Measurements from ENCODE around the gene TAF6L.

TAF6L gene, protein sequence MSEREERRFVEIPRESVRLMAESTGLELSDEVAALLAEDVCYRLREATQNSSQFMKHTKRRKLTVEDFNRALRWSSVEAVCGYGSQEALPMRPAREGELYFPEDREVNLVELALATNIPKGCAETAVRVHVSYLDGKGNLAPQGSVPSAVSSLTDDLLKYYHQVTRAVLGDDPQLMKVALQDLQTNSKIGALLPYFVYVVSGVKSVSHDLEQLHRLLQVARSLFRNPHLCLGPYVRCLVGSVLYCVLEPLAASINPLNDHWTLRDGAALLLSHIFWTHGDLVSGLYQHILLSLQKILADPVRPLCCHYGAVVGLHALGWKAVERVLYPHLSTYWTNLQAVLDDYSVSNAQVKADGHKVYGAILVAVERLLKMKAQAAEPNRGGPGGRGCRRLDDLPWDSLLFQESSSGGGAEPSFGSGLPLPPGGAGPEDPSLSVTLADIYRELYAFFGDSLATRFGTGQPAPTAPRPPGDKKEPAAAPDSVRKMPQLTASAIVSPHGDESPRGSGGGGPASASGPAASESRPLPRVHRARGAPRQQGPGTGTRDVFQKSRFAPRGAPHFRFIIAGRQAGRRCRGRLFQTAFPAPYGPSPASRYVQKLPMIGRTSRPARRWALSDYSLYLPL

DNA sequence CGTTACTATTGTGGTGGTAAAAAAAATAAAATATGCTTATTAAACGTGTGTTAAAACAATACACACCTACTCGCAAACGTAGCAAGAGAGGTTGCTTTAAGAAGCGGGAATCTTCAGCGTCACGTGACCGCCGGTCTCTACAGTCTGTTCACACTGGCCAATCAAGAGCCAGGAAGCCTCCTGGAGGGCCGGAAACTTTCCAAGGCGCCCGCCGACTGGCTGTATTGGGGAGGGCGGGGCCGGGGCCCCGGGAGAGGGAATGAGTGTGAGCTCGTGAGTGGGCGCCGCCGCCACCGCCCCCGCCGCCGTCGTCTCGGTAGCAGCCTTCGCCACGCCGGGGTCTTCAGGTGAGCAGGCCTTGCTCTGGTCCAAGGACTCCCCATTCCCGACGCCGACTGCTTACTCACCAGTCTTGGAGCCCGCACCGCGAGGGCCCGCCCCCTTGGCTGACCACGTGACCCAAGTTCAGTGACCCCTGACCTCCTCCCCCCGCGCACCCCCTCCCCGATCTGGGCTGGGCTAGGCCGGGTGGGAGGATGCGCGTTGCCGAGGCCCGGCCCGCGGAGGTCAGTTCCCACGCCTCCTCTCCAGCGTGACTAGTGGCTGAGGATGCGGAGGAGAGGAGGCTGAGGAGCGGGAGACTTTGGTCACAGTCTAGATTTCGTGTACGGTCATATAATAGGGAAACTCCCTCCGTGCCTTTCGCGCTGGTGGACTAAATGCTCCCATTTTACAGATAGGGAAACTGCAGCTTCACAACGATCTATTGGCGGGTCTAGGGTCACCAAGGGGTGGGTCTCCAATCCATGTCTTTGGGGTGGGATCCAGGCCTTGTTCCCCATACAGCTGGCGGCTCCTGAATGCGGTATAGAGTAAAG, at the start of gene TAF6L:
TAF6L (plus strand) TSS at position 253 of the 878 bp plus-strand sequence. CDS start 4,388 bp downstream, outside the sequence.
- TF ChIP-seq GATA3 (IDR thresholded peaks at IDR 0.05; ENCODE audit: low read depth, low read length) (no peak), GATA2 (IDR thresholded peaks at IDR 0.05; ENCODE audit: low read depth, low read length) (no peak)

DNA sequence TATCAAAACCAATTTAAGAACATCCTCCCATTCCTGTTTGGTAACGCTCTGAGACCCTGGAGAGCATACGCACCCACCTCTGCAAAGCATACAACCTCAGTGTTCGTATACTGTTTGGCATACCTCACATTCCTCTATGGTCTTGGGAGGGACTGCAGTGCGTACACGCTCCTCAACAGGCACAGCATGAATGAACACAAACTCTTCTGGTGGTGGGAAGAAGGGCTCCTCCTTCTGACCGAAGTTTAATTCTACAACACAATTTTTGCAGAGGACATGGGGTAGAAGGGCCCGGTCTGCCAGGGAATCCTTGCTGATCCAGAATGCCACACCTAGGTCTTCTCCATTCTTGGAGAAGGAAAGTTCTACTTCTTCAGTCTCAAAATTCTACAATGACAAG, 49.2 kb upstream of the TAF6L start:
- TF ChIP-seq GATA2 (IDR thresholded peaks at IDR 0.05; ENCODE audit: low read depth, low read length) (no peak), GATA3 (IDR thresholded peaks at IDR 0.05; ENCODE audit: low read depth, low read length) (no peak)

DNA sequence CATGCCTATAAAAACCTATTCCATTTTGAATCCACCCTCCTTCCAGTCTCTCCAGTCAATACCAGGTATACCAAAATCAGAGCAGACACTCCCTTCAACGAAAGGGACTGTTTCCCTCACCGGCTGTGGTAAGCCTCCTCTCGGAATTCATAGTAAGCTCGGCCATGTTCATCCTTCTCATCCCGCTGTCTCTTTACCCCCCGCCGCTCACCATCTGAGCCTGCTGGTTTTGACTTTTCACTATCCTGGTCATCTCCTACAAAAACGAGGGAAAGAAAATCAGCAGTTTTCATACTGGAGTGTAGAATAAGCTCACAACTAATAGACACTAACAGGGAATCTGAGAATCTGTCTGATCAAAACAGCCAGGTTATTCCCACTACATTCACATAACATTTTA, 47.0 kb upstream of the TAF6L start:
- no peak for TF ChIP-seq GATA2 (IDR thresholded peaks at IDR 0.05; ENCODE audit: low read depth, low read length)
- no peak for TF ChIP-seq GATA3 (IDR thresholded peaks at IDR 0.05; ENCODE audit: low read depth, low read length)

DNA sequence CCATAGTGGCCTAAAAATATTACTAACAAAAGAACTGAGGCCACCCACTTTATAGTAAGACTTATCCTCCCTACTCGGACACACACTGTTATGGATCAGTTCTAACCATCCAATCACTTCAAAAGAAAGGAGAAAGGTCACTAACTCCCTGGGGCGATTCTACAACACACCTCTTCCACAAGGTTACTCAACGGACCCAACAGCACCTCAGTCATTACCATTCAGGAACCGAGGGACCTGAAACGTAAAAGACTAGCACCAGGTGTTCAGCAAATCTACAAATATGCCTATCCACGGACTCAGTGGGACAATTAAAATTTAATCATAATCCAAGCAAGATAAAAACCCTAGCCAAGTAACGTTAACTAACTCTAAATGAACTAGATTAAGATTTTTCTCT, 45.5 kb upstream of the TAF6L start:
- TF ChIP-seq GATA2 (IDR thresholded peaks at IDR 0.05; ENCODE audit: low read depth, low read length) (no peak), GATA3 (IDR thresholded peaks at IDR 0.05; ENCODE audit: low read depth, low read length) (no peak)

DNA sequence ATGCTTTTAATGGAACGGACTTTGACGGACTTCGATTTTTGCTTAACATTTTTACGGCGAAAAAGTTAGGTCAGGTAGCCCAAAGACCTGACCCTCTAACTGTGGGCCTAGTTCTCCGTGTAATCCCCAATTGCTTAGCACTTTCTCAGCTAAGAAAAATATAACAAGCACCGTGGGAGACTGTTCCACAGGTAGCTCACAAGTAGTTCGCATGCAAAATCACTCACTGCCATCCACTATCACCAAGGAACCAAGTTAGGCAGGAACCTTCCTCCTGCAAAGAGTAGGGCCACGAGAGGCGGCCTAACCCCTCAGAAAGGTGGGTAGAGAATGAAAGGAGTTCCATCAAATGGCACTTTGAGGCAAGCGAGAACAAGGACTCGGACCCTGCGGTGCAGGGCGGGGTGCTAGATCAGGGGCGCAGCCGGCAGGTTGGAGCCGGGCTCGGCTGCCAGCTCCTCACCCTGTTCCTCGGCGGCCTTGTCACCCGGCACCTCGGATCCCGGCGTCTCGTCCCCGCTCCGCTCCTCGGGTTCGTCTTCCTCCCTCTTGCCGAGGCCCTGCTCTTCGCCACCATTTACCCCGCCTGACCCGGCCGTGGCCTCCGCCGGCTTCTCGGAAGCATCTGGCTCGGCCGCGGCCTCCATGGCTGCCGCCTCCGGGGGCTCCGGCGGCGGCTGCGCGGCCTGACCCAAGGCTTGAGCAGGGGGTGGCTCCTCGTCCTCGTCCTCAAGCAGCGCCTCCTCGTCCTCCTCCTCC, 44.9 kb upstream of the TAF6L start:
- no peak for TF ChIP-seq GATA2 (IDR thresholded peaks at IDR 0.05; ENCODE audit: low read depth, low read length)
- no peak for TF ChIP-seq GATA3 (IDR thresholded peaks at IDR 0.05; ENCODE audit: low read depth, low read length)

DNA sequence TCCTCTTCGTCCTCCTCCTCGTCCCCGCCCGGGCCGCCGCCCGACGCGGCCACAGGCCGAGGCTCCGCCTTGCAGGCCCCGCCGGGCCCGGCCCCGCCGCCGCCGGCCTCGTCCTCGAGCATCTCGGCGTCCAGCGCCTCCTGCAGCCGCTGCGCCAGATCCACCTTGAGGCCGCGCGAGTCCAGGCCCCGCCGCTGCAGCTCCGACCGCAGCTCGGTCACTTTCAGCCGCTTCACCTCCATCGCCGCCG, 44.4 kb upstream of the TAF6L start:
- no peak for TF ChIP-seq GATA2 (IDR thresholded peaks at IDR 0.05; ENCODE audit: low read depth, low read length)

DNA sequence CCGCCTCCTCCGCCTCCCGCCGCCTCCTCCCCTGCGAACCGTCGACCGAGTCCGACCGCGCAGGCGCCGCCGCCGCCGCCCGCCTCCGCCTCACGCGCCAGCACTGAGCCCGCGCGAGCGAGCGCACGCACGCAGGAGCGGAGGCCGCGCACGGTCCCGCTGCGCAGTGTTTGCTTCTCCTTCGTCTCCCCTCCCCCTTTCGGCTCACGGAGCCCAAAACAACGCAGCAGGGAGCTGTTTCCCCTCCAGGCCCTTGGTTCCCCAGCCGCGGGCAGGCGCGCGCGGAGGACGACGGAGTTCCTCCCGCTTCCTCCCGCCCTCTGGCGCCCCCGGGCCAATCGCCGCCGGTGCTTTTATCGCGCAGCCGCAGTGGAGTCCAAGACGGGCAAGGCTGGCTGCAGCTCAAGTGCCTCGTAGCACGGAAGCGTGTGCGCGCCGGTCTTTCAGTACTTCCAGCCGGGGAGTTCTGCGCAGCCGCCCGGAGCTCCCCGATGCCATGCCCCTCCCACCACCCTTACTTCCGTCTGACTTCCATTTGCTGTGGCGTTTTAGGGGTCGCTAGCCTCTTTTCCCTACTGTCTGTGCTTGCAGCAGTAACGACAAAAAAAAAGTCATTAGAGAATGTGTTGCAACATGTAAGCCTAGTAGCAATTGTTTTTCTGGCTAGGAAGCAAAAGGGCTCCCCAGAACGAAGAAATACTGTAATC, 43.9 kb upstream of the TAF6L start, which contains the start of gene HNRNPUL2:
HNRNPUL2 (minus strand) TSS at position 293 of the 707 bp plus-strand sequence. CDS start 301 bp downstream, outside the sequence.
- TF ChIP-seq GATA3 (IDR thresholded peaks at IDR 0.05; ENCODE audit: low read depth, low read length) (no peak), GATA2 (IDR thresholded peaks at IDR 0.05; ENCODE audit: low read depth, low read length) (no peak)

DNA sequence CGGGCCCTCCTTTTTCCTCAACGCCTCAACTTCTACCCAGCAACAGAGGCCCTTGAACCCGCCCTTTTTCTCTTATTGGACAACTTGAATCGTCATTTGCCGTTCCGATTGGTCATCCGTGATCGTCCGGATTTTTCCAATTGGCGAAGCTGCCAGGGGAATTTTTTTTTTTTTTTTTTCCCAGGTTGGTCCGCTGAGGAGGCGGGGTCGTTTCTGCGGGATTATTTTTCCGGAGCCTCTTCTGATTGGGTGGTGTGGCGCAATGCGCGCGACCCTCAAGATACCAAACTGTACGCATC, 43.4 kb upstream of the TAF6L start:
- TF ChIP-seq GATA3 (IDR thresholded peaks at IDR 0.05; ENCODE audit: low read depth, low read length) (no peak), GATA2 (IDR thresholded peaks at IDR 0.05; ENCODE audit: low read depth, low read length) (no peak)

DNA sequence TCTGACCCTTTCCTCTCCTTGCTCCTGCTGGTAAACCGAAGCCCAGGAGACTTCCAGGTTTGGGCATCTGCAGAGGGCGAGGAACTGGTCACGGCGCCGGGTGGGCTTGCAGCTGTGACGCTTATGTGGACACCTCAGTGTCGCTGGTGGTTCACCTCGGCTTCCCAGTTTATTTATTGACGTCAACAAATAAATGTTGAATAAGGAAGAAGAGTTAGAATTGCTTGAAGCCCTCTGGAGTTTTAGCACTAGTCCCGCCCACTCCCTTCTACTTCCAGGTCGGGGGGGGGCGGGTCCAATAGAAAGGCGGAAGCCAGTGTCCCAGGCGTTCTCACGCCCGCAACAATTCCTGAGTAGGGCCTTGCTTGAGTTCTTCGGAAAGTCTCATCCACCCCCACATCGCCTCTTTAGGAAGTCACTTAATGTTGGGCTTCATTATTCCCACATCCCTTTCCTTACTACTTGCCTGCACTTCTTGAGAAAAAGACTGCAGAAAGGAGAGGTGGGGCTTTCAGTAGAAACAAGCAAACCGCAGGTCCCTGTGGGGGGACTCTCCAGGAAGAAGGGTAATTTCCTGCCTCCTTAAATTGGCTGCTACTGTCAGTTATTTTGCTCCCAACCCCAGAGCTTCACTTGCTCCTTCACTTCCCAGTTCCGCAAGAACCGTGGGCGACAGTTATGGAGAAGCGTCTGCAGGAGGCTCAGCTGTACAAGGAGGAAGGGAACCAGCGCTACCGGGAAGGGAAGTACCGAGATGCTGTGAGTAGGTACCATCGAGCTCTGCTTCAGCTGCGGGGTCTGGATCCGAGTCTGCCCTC, 42.8 kb upstream of the TAF6L start, which contains the start of gene TTC9C:
TTC9C (plus strand) TSS at position 316 of the 818 bp plus-strand sequence; CDS start at position 679, 363 bp downstream.
- TF ChIP-seq GATA3 (IDR thresholded peaks at IDR 0.05; ENCODE audit: low read depth, low read length) (no peak), GATA2 (IDR thresholded peaks at IDR 0.05; ENCODE audit: low read depth, low read length) (no peak)

DNA sequence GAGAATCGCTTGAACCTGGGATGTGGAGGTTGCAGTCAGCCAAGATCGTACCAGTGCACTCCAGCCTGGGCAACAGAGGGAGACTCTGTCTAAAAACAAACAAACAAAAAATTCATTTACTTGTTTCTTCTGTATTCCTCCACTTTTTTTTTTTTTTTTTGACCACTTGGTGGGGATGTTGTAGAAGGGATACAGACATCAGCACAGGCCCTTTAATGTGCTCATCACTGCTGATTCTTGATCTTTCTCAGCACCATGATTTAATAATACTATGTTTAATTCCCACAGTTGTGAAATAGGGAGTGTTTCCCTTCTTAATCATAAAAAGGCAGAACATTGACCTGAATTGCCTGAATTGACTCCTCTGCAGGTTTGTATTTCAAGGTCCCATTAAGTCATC, 38.4 kb upstream of the TAF6L start:
- TF ChIP-seq GATA3 (IDR thresholded peaks at IDR 0.05; ENCODE audit: low read depth, low read length) (no peak), GATA2 (IDR thresholded peaks at IDR 0.05; ENCODE audit: low read depth, low read length) (no peak)

DNA sequence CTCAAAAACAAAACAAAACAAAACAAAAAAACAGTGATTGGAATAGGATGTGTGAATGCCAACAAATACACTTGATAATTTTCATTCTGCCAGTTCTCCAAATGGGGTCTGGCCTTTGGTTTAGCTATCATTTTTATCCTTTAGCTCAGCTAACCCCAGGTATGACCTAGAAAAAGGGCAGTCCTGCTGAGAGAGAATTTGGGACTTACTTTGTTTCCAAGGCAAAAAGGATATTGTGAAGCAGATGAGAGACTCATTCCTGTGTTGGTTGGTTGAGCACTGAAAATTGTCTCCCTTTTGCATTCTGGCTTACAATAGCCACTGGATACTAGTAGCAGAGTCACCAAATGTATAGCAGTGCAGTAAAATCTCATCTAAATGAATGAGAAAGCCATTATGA, 34.0 kb upstream of the TAF6L start:
- TF ChIP-seq GATA3 (IDR thresholded peaks at IDR 0.05; ENCODE audit: low read depth, low read length): no peak
- no peak for TF ChIP-seq GATA2 (IDR thresholded peaks at IDR 0.05; ENCODE audit: low read depth, low read length)

DNA sequence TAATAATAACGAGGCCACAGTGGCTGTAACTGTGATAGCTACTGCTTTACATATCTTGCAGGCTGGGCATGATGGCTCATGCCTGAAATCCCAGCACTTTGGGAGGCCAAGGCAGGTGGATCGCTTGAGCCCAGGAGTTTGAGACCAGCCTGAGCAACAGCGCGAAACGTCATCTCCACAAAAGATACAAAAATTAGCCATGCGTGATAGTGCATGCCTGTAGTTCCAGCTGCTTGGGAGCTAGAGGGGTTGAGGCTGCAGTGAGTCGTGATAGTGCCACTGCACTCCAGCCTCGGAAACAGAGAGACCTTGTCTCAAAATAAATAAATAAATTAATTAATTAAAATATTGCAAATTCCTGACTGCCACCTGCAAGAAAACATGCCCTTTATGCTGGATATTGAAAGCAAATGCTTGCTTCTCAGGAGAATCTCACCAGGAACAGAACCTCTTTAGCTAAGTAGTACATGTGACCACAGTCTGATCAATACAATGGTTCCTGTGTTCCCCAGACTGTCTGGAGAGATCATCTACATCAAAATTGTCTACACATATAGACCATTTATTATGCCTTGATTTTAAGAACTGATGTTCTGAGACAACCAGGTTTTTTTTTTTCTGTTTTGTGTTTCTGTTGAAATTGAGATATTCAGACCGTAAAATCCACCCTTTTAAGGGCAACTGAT, 23.6 kb upstream of the TAF6L start:
- TF ChIP-seq GATA2 (IDR thresholded peaks at IDR 0.05; ENCODE audit: low read depth, low read length) (no peak), GATA3 (IDR thresholded peaks at IDR 0.05; ENCODE audit: low read depth, low read length) (no peak)

Data from SH-SY5Y (cell line).